Trophoblast cell (in vitro differentiated cells and primary cell): ENCODE data around the gene PSORS1C1.

Experiments used
- DNase-seq, 2 donors: peaks; one replicate each; pipeline ENCODE4 v3.0.0-alpha.2; 2016
- H2AFZ ChIP-seq: 2 replicates; pipeline ENCODE4 v1.6.1; 2013; ENCODE audit warnings: low read length, moderate library complexity, mild to moderate bottlenecking; ENCODE audit not compliant: insufficient read depth, poor library complexity
- H2AK5ac ChIP-seq: 2 replicates; pipeline ENCODE4 v1.6.1; 2013; ENCODE audit warnings: mild to moderate bottlenecking, low read length
- H2BK120ac ChIP-seq: 2 replicates; pipeline ENCODE4 v1.6.1; 2013; ENCODE audit warnings: low read length, mild to moderate bottlenecking, moderate library complexity; ENCODE audit not compliant: insufficient read depth, poor library complexity
- H2BK12ac ChIP-seq: 2 replicates; pipeline ENCODE4 v1.6.1; 2013; ENCODE audit warnings: mild to moderate bottlenecking, low read length, moderate library complexity
- H2BK5ac ChIP-seq: 2 replicates; pipeline ENCODE4 v1.6.1; 2013; ENCODE audit warnings: low read length, low read depth, moderate library complexity, mild to moderate bottlenecking; ENCODE audit not compliant: poor library complexity
- H3K14ac ChIP-seq: 2 replicates; pipeline ENCODE4 v1.6.1; 2013; ENCODE audit warnings: mild to moderate bottlenecking, low read length
- H3K18ac ChIP-seq: 2 replicates; pipeline ENCODE4 v1.6.1; 2013; ENCODE audit warnings: mild to moderate bottlenecking, low read length
- H3K23ac ChIP-seq: 2 replicates; pipeline ENCODE4 v1.6.1; 2013; ENCODE audit warnings: low read length
- H3K27ac ChIP-seq: 2 replicates; pipeline ENCODE4 v1.5.1; 2013; ENCODE audit warnings: low read depth, mild to moderate bottlenecking, inconsistent platforms, low read length, moderate library complexity
- H3K27me3 ChIP-seq: 2 replicates; pipeline ENCODE4 v1.6.1; 2013; ENCODE audit warnings: inconsistent platforms, mild to moderate bottlenecking, low read length, moderate library complexity; ENCODE audit not compliant: insufficient read depth
- H3K36me3 ChIP-seq, 2 experiments: 1 replicate in 1 of 2; 2 replicates in 1 of 2; pipeline ENCODE4 v1.6.1; 2013; ENCODE audit warnings: low read length in 2 of 2, mild to moderate bottlenecking in 2 of 2, moderate library complexity in 1 of 2; ENCODE audit not compliant: insufficient read depth in 2 of 2, control insufficient read depth in 1 of 2
- H3K4ac ChIP-seq: 2 replicates; pipeline ENCODE4 v1.6.1; 2013; ENCODE audit warnings: low read depth, mild to moderate bottlenecking, low read length, moderate library complexity
- H3K4me1 ChIP-seq, 2 experiments: 1 replicate in 1 of 2; 2 replicates in 1 of 2; pipeline ENCODE4 v1.6.1; 2013; ENCODE audit warnings: low read length in 2 of 2, mild to moderate bottlenecking in 2 of 2, moderate library complexity in 1 of 2; ENCODE audit not compliant: insufficient read depth in 2 of 2, control insufficient read depth in 1 of 2
- H3K4me2 ChIP-seq: 2 replicates; pipeline ENCODE4 v1.6.1; 2013; ENCODE audit warnings: inconsistent platforms, mild to moderate bottlenecking, low read length, moderate library complexity
- H3K4me3 ChIP-seq: 2 replicates; pipeline ENCODE4 v1.5.1; 2013; ENCODE audit warnings: mild to moderate bottlenecking, low read depth, low read length, inconsistent platforms
- H3K79me1 ChIP-seq: one replicate; pipeline ENCODE4 v1.6.1; 2013; ENCODE audit warnings: low read length
- H3K79me2 ChIP-seq: 2 replicates; pipeline ENCODE4 v1.6.1; 2013; ENCODE audit warnings: low read length, mild to moderate bottlenecking; ENCODE audit not compliant: control insufficient read depth, insufficient read depth, poor library complexity
- H3K9ac ChIP-seq: 2 replicates; pipeline ENCODE4 v1.6.1; 2013; ENCODE audit warnings: mild to moderate bottlenecking, low read length
- H3K9me3 ChIP-seq: 2 replicates; pipeline ENCODE4 v1.6.1; 2013; ENCODE audit warnings: low read depth, mild to moderate bottlenecking, control low read depth, inconsistent platforms, low read length; ENCODE audit not compliant: insufficient read depth
- H4K12ac ChIP-seq: 2 replicates; pipeline ENCODE4 v1.6.1; 2013; ENCODE audit warnings: low read depth, mild to moderate bottlenecking, low read length, moderate library complexity
- H4K8ac ChIP-seq: 2 replicates; pipeline ENCODE4 v1.6.1; 2013; ENCODE audit warnings: low read depth, mild to moderate bottlenecking, low read length, moderate library complexity
- H4K91ac ChIP-seq: one replicate; pipeline ENCODE4 v1.6.1; 2013; ENCODE audit warnings: low read depth, mild to moderate bottlenecking, low read length, moderate library complexity
- WGBS: extraction: QIAGEN DNeasy Blood & Tissue Kit; methylation state at CpG from one replicate; pipeline ENCODE4 v1.1.7; 2013; ENCODE audit warnings: missing lambda C conversion rate; ENCODE audit not compliant: insufficient read length, insufficient coverage; ENCODE audit errors: extremely low coverage; 5-methylcytosine and 5-hydroxymethylcytosine counted together

The PSORS1C1 gene

DNA sequence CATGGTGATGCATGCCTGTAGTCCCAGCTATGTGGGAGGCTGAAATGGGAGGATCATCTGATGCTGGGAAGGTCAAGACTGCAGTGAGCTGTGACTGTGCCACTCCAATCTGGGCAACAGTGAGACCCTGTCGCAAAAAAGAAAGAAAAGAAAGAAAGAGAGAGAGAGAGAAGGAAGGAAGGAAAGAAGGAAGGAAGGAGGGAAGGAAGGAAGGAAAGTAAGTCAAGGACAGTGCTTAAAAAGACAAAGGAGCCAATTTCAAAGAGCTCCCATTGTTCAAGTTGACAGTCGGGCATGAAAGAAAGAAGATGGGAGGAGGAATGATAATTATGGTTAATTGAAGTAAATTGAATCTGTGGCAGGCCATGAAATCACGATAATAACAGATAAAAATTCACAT lies 18.4 kb upstream of the PSORS1C1 start:
- H3K79me1 ChIP-seq, result no peaks in the 10 kb centered on the region
- no peaks in the 10 kb centered on the region for H3K79me2 ChIP-seq
- H2BK12ac ChIP-seq, result no peak overlapping the region
- no peak overlapping the region for H4K12ac ChIP-seq
- H3K9me3 ChIP-seq, result no peaks in the 10 kb centered on the region
- H2AFZ ChIP-seq, result no peak overlapping the region
- H2BK5ac ChIP-seq, result no peak overlapping the region
- no peak overlapping the region for H3K4me3 ChIP-seq
- H3K14ac ChIP-seq, result no peak overlapping the region
- DNase-seq, result no peak
- H3K27me3 ChIP-seq, result no peaks in the 10 kb centered on the region
- no peak overlapping the region for H3K4ac ChIP-seq
- H3K4me2 ChIP-seq, result no peak overlapping the region
- H3K36me3 ChIP-seq, result no peaks in the 10 kb centered on the region
- no peak overlapping the region for H3K18ac ChIP-seq
- no peak overlapping the region for H4K91ac ChIP-seq
- H3K27ac ChIP-seq, result no peak overlapping the region
- no peaks in the 10 kb centered on the region for H3K4me1 ChIP-seq
- H4K8ac ChIP-seq, result no peak overlapping the region
- no peak overlapping the region for H2AK5ac ChIP-seq
- no peak overlapping the region for H3K23ac ChIP-seq
- WGBS, result no CpG with 5 or more reads among the region's 3 CpGs
- no peak overlapping the region for H3K9ac ChIP-seq
- H2BK120ac ChIP-seq, result no peak overlapping the region

DNA sequence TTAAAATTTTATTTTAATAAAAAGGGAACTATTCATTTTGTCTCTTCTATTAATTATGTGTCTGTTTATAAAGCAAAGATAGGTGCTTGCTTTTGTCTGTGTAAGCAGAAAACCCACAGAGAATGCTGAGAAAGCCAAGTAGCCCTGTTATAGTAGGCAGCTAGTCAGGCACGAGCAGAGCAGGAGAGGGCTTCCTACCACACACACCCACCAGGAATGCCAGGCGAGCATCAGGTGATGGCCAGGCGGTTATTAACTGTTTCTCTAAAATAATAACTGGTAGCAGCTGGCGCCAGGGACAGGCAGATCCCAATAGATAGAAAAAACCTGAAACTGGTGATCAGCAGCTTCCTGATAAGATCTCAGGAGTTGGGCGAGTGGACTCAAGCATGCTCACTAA lies 17.9 kb upstream of the PSORS1C1 start:
- H3K4ac ChIP-seq, result no peak overlapping the region
- H4K91ac ChIP-seq, result no peak overlapping the region
- H3K4me2 ChIP-seq, result no peak overlapping the region
- H3K23ac ChIP-seq, result no peak overlapping the region
- DNase-seq, result no peak
- no peak overlapping the region for H3K18ac ChIP-seq
- H3K14ac ChIP-seq, result no peak overlapping the region
- H3K79me2 ChIP-seq, result no peaks in the 10 kb centered on the region
- no peak overlapping the region for H3K4me3 ChIP-seq
- no peaks in the 10 kb centered on the region for H3K4me1 ChIP-seq
- no peak overlapping the region for H4K8ac ChIP-seq
- H3K36me3 ChIP-seq, result no peaks in the 10 kb centered on the region
- no peak overlapping the region for H2BK12ac ChIP-seq
- no peaks in the 10 kb centered on the region for H3K9me3 ChIP-seq
- no peaks in the 10 kb centered on the region for H3K79me1 ChIP-seq
- no CpG with 5 or more reads among the region's 5 CpGs for WGBS
- no peak overlapping the region for H3K27ac ChIP-seq
- H4K12ac ChIP-seq, result no peak overlapping the region
- no peak overlapping the region for H2AFZ ChIP-seq
- no peak overlapping the region for H2BK120ac ChIP-seq
- H3K9ac ChIP-seq, result no peak overlapping the region
- H3K27me3 ChIP-seq, result no peaks in the 10 kb centered on the region
- H2AK5ac ChIP-seq, result no peak overlapping the region
- no peak overlapping the region for H2BK5ac ChIP-seq

GRCh38 chr6:31098449-31098938 lies 16.1 kb upstream of the PSORS1C1 start:
- Histone ChIP-seq H3K4me2 (no peak overlapping the region), H3K27me3 (no peaks in the 10 kb centered on the region), H2AK5ac (no peak overlapping the region), H3K23ac (no peak overlapping the region), H3K9me3 (no peaks in the 10 kb centered on the region), H4K12ac (no peak overlapping the region), H2BK12ac (no peak overlapping the region), H3K79me1 (no peaks in the 10 kb centered on the region), H3K9ac (no peak overlapping the region), H4K91ac (no peak overlapping the region), H3K14ac (no peak overlapping the region), H2AFZ (no peak overlapping the region), H2BK5ac (no peak overlapping the region), H4K8ac (no peak overlapping the region), H3K79me2 (no peaks in the 10 kb centered on the region), H3K4me3 (no peak overlapping the region), H3K4me1 (no peaks in the 10 kb centered on the region), H2BK120ac (no peak overlapping the region), H3K27ac (no peak overlapping the region), H3K18ac (no peak overlapping the region), H3K36me3 (no peaks in the 10 kb centered on the region), H3K4ac (no peak overlapping the region)
- no CpG with 5 or more reads among the region's 4 CpGs for WGBS
- no peak for DNase-seq

DNA sequence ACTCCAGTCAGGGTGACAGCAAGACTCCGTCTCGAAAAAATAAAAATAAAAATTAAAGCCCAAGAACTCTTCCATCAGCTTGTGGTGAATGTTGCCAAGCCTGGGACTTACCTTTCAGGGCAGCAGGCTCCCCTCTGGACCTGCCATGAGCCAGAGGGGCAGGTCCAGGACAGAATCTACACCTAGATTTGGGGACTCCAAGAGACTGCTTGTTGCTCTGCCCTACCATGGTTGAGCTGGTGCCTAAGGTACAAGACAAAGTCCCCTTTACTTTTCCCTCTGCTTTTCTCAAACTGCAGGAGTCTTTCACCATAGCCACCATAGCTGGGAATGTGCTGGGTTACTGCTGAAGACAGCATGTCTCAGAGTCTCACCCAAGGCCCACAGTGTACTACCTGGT lies 11.5 kb upstream of the PSORS1C1 start:
- H3K9ac ChIP-seq, result no peak overlapping the region
- WGBS, result no CpG with 5 or more reads among the region's 2 CpGs
- H2BK5ac ChIP-seq, result no peak overlapping the region
- no peaks in the 10 kb centered on the region for H3K4me1 ChIP-seq
- no peaks in the 10 kb centered on the region for H3K27me3 ChIP-seq
- no peaks in the 10 kb centered on the region for H3K9me3 ChIP-seq
- no peak overlapping the region for H3K4me3 ChIP-seq
- no peaks in the 10 kb centered on the region for H3K79me2 ChIP-seq
- no peak overlapping the region for H4K91ac ChIP-seq
- H3K14ac ChIP-seq, result no peak overlapping the region
- H4K12ac ChIP-seq, result no peak overlapping the region
- no peaks in the 10 kb centered on the region for H3K79me1 ChIP-seq
- H3K23ac ChIP-seq, result no peak overlapping the region
- no peak overlapping the region for H2AFZ ChIP-seq
- H3K4me2 ChIP-seq, result no peak overlapping the region
- no peak overlapping the region for H2BK120ac ChIP-seq
- H2AK5ac ChIP-seq, result no peak overlapping the region
- no peaks in the 10 kb centered on the region for H3K36me3 ChIP-seq
- no peak overlapping the region for H3K4ac ChIP-seq
- H2BK12ac ChIP-seq, result no peak overlapping the region
- no peak overlapping the region for H3K27ac ChIP-seq
- DNase-seq, result no peak
- H4K8ac ChIP-seq, result no peak overlapping the region
- H3K18ac ChIP-seq, result no peak overlapping the region
